HS-5 (cell line): Measurements from ENCODE around the gene INF2.

ENCODE experiments used
- DNase-seq: peaks from one replicate; pipeline ENCODE4 v3.0.0-alpha.2; 2012; ENCODE audit warnings: low read depth

Gene INF2

DNA sequence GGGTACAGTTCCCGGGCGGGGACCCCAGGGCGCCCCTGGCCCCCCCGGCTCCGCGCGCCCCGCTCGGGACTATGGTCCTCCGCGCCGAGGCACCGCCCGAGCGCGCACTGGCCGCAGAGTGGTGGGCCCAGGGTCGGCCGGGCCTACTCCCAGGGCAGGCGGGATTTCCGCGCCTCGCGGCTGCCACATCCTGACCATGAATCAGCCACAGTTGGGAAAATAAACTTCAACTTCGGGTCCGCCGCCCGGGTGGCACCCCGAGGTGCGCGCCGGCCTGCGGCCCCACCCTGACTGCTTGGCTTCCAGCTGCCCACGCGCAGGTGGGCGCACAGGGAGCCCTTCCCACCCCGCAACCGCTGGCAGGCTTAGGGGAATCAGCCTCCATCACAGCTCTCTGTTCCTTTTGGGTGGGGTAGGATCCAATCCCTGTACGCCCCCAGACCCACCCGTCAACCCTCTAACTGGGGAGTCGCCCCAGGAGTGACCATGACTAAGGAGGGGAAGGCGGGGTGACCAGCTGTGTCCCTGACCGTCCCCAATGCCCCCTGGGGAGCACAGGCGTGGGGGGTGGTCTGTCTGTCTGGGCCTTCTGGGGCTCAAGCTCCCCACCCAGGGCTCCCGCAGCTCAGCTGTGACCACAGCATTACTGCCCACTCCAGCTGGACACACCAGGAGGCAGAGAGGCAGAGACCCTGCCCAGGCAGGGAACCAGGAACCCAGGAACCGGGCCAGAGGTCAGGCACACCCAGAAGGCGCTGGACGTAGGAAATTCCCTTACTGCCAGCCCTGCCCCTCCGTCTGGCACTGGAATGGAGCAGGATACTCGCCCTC lies 678 bp downstream of the INF2 start:
- no peak for DNase-seq

DNA sequence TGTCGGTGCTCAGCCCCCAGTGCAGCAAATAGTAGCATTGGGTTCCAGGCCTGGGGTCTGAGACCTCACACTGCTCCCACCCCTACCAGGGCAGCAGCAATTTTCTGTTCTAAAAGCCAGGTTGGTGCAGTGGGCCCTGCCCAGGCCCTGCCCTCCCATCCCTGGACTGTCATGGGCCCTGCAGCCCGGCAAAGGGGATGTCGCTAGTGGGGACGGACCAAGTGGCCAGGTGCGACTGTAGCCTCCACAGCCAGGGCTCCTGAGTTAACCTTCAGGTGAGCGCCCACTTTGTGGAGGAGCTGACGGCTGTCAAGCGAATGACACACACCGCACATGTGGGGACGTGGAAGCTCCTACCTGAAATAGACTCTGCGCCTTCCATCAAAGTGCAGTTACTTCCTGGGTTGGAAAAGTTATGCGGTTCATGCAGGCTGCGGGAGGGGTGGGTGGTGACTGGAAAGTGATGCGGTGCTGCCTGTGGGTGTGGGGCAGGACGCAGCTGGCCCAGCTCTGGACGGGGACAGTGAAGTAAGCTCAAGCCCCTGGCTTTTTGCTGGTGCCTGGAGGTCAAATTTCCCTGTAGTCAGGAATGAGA lies 1.5 kb downstream of the INF2 start:
- DNase-seq = no peak

DNA sequence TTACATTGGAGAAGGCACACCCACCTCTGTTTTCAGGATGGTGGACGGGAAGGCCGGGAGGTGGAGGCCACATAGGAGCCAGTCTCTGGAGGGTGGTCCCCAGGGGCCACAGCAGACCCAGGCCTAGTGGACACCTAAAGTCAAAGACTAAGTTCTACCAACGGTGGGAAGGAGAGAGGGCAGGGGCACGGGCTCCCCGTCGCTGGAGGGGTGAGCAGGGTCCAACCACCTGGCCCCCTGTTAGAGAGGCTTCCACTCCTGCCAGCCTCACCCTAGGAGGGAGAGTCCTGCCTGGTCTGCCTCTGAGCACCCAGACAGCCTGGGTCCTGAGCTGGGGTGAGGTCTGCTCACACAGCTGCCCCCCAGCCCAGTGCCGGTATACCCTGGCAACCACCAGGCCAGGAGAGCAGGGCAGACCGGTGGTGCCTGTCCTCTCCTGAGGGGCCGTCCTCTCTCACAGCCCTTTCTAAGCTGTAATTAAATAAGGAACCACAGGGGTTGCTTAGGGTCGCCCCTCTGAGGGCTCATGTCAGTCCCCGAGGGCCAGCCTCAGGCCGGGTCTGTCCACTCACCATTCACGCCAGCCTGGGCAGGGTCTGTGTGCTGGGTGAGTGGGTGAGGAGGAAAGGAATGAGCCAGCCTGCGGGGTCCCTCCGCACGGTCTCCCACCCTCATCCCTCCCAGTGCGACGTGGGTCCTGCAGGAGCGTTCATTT lies 2.3 kb downstream of the INF2 start:
- DNase-seq = no peak

DNA sequence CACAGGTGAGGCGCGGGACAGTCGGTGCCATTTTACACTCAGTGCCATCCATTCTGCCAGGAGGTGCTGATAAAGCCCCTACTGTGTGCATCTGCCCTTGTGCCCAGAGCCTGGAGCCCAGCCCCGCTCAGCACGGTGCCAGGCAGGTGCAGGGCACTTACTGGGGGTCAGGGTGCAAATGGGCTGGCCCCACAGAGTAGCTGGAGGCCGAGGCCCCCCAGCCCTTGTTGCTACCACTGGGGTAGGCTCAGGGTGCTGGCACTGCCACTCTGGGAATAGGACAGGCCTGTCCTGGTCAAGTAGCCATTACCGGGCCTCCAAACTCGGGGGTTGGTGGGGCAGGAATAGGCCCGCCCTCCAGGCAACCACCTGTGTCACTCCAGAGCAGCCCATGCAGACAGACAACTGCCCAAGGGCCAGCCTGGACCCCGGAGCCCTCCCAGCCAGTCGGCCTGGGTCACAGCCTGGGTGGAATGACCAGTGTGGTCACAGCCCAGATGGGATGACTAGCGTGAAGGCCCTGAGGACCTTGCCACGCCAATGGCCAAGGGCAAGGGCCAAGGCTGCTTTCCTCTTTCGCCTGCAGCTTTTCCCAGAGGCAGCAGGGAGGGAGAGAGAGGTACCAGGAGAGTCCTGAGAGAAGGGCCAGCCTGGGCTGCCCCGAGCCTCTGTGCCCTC lies 3.0 kb downstream of the INF2 start:
- DNase-seq = no peak

DNA sequence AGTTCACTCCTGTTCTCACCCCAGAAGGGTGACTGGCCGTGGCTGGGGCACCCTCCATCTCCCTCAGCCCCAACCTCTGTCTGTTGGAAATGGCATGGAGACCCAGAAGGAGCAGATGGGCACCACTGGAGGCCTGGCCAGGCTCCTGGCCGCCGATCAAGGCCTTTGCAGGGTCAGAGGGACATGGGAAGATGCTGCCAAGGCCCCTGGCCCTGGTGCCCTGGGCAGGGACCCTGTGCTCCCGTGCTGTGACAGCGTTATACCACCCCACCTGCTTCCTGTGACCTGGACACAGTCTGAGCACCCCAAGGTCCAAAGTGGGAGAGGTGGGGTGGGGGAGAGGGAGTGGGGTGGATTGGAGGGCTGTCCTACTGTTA lies 3.5 kb downstream of the INF2 start:
- no peak for DNase-seq

DNA sequence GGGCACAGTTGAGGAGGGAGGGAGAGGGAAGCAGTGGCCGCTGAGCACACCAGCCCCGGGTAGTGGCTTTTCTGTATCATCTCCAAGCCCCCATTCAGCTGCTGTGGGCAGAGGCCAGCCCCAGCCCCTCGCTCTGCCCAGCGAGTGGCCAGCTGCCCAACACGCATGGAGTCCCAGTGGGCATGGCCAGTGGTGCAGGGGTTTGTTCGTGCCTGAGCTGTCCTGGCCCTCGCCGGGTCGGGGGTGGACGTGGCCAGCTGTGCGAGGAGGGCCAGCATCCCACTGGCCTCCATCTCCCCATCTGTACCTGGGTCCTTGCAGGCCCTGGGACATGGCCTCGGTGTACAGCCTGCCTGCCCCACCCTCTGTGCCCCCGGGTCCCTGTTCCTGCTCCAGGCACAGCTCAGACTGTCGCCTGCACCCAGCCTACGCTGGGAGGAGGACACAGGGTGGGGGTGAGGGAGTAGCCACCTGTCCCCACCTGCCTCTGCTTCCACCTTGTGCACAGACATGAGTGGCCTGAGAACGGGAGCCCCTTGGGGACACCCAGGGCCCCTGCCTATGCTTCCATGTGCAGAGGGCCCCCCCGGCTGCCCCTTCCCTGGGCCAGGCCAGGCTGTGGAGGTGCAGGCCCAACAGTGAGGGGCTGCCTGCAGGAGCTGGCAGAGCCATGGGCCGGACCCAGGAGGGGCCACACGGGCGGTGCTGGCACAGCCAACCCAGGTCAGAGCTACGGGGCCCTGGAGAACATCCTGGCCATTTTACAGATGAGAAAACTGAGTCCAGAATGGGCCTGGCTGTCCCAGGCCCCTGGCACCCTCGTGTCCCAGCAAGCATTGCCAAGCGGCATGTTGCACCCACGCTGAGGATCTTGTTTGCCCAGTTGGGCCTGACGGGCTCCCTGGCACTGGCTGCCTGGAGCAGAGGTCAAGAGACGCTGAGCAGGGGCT lies 4.3 kb downstream of the INF2 start:
- DNase-seq = no peak

DNA sequence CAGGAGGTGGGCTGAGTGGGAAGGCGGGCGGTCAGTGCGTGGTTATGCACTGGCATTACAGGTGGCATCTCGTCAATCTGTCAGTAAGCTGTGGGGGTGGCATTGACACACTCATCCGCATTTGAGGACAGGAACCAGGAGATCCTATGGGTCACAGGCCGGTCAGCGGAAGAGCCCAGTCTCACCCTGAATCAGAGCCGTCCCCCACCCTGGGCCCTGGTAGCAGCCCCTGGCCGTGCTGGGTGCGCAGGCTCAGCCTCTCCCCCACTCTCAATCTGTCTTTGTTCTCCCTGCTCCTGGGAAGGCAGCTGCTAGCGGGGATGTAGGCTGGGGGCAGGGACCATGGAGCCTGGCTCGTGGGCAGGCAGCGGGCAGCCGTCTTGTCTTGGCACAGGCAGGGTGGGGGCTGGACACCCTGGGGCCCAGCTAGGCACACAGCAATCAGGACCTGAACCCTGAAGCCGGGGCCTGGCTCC lies 5.1 kb downstream of the INF2 start:
- no peak for DNase-seq

DNA sequence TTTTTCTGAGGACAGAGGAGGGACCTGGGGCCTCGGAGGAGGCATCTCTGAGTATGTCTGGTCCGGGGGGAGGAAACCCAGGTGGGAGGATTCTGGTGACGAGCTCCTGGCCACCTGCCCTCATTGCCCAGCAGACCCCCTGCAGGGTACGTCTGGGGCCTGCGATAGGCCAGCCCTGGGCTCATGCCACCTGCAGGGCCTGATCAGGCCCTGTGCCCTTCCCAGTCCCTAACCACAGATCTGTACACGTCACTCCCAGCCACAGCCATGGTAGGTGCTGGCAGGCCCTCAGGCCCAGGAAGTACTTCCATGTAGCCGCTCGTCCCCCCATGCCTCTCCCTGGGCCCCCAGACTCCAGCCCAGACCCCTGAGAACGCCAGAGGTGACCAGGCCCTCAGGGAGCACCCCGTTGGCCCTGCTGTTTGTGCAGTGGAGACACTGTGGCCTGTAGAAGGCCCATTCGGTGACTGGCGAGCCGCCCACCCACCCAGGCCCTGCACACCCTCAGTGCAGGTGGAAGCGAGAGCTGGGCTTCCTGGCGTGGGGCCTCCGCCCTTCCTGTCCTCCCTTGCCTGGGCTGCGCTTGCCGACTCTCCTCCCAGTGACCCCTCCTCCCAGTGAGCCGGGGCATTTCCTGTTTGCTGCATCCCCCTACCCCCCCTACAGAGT lies 5.7 kb downstream of the INF2 start:
- no peak for DNase-seq

DNA sequence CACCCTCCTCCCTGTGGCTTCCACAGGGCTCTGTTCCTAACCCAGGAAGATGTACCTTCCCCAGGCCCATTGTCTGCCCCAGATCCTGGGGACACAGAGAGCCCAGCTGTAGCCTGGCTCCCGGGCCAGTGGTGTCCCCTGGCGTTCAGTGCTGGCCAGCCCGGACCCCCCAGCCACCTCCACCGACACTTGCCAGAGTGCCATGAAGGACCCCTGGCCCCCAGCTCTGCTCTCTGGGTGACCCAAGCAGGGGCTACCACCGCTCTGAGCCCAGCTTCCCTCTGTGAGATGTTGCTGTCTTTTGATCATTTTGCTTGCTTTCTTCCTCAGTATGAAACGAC lies 6.2 kb downstream of the INF2 start:
- no peak for DNase-seq

DNA sequence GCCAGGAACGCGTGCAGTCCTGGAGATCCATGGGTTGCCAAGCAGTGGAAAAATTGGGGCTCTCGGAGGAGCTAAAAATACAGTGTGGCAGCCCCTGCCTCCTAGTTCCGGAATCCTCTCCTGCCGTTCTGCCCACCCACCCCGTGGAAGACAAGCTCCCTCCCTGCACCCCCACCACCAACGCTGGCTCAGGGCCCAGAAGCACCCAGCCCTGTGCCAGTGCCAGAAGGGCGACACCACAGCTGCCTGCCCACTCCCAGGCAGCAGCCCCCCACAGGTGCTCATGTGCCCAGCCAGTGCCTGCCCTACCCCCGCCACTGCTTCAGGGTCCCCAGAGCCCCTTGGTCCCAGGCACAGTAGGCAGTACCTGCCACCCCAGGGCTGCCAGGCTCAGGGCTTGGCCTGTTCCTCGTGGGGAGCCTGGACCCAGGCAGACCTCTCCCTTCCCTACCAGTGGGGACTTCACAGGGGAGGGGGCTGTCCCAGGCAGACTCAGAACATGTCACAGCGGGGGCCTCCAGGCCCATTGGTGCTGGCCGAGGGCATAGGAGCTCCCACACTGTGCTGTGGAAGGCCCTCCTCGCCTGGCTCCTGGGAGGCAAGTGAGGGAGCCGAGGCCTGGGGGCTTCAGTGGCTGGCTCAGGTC lies 7.4 kb downstream of the INF2 start:
- DNase-seq = no peak

DNA sequence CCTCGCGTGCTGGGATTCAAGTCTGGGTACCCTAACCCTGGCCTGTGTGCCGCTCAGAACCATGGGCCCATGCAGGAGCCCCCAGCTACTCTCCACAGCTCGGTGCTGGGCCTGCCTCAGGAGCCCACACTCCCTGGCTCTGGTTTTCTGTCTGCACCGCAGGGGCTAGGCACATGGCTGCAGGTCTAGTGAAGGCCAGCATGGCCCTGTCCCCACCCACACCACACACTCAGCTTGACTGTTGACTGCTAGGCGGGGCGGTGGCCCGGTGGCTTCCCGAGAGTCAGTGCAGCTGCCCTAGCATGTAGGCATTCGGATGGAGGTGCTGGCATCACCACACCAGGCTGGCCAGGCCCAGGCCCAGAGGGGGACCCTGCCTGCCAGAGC lies 7.9 kb downstream of the INF2 start:
- DNase-seq = no peak

DNA sequence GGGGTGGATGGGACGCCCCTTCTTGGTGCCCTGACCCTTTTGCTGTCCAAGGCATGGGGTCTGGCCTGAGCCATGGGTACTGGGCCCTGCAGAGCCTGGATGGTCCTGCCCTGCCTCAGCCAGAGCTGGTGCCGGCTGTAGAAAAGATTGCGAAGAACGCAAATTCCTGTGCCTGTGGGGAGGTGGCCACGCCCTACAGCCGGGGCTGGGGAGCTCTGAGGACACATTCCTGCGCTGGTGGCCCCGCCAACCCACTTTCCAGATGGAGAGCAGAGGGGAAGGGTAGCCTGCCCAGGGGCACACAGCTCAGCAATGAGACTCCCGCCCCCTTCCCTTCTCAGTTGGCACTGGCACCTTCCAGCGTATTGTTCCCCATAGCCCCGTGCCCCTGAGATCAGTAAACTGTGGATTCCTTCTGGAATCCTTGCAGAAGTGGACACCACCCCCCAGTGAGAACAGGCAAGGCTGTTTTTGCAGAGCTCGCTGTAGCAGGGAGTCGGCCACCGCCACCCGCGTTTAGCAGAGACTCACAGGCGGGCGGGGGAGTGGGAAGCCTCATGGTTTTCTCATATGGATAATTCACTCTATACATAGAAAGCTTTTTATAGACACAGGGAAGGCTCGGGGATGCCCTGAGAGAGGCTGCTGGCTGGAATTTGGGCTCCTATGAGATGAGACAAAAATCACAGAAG lies 8.6 kb downstream of the INF2 start:
- DNase-seq = no peak

DNA sequence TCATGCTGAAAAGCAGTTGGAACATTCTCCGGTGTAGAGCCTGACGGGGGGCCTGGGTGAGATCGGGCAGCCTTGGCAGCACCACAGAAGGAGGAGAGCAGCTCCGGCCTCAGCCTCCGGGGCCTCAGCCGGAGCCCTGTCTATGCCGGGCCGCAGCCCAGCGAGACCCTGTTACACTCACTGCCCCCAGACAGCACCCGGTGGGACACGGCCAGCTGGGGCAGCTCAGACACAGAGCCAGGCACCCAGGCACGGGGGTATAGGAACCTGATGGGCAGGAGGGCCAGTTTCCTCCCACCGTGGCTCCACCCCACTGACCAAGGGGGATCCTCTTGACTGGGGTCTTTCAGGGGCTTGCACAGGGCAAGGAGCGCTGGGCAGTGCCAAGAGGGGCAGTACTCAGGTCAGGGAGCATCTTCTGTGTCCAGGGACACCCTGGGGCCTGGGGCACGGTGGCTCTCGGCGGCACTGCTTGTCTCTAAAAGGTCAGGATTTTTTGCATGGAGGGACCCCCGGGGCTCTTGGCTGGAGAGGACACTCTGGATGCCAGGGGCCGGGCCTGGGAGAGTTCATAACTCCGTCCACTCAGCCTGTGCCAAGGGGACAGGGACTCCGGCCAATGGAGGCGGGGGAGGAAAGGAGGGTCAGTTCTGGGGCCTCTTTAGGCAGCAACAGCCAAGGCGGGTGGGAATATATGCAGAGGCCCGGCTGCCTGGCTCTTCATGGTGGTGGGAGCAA lies 9.4 kb downstream of the INF2 start:
- no peak for DNase-seq

DNA sequence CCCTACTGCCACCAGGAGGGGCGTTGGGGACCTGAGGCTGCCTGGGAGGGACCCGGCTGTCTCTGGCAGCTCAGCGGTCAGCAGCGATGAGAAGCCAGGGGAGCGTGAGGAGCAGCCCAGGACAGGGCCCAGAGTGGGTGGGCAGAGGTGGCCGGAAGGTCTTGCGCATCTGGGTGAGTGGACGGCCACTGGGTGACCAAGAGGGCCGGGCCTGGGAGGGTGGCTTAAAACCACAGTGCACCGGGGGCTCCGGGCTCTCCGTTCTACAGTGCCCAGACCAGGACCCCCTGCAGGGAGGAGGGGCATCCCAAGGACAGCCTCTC lies 10.0 kb downstream of the INF2 start:
- no peak for DNase-seq

DNA sequence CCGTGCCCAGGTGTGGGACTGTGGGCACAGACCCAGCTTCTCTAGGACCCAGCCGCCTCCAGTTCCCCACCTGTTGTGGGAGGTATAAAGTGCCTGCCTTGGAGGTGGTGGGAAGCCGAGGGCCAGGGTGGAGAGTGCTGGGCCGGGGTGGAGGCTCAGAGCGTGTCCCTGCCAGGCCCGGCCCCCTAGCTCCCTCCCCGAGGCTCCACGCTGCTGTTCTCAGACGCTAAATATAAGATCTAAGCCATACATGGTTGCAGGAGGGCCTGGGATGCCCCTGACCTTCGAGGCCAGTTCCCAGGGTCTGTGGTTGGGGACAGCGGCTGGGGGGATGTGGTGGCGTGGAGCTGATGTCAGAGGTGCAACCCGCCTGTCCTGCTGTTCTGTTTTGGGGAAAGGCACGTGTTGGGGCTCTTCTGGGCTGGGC lies 10.8 kb downstream of the INF2 start:
- DNase-seq = no peak

DNA sequence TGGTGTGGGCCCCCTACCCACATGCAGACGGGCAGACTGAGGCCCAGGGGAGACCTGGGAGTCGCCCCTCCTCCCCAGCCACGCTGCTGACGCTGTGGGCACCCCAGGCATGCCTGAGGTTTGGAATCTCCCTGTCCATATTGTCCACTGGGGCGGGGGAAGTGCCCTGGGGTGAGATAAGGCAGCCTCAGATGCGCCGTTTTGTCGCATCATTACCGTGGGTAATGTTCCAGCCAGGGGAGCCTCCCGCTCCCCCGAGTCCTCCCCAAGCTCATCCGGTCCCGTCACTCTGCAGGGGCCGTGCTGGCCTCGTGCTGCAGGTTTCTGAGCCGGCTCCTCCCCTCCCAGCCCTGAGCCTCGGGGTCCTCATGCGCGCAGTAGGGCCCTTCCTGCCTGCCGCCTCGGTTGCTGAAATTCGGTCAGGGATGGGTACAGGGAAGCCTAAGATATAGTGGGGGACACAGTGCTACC lies 11.4 kb downstream of the INF2 start:
- DNase-seq = no peak

DNA sequence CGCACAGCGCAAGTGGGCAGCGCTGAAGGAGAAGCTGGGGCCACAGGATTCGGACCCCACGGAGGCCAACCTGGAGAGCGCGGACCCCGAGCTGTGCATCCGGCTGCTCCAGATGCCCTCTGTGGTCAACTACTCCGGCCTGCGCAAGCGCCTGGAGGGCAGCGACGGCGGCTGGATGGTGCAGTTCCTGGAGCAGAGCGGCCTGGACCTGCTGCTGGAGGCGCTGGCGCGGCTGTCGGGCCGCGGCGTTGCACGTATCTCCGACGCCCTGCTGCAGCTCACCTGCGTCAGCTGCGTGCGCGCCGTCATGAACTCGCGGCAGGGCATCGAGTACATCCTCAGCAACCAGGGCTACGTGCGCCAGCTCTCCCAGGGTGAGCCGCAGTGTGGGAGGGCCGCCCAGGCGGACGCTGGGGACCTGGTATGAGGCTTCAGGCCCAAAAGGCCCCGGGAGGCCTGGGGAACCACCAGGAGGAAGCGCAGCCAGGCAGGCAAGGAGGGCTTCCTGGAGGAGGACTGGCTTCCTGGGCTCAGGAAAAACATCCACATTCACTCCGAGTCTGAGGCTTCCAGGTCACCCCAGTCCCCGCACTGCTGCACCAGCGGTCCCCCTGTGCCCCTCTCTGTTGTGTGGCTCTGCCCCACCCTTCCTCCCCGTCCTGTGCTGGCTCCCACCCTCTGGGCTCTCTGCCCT lies 12.1 kb downstream of the INF2 start:
- no peak for DNase-seq

DNA sequence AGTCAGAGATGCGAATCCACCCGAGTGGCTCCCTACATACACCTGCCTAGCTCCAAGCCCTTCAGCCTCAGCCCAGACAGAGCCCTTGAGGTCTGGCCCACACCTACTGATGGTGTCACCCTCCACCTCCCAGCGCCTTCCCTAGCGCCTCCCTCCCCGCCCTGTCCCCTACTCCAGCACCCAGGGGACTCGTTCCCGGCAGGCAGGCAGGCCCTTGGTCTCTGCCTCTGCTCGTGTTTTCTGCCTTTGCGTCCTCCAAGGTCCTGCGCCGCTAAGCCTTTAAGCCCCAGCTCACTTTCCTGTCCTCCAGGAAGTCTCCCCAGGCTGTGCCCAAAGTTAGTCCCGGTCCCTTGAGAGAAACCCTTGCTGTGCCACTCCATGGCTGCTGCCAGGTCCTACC lies 12.7 kb downstream of the INF2 start:
- no peak for DNase-seq

DNA sequence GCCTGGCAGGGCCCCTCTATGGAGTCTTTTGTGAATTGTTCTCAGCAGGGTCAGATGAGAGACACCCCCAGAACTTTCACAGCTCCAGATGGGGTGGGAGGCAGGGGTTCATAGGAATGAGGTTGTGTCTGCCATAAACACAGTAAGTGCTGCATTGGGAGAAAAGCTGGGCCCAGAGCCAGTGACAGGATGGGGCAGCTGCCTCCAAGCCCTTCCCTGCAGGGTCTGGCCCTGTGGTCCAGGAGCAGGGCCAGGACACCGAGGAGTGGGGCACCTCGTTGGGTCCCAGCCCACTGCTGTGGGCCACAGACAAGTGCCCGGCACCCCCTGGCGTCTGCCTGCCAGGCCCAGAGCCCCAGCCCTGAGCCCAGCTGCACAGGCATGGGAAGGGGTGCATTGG lies 13.3 kb downstream of the INF2 start:
- no peak for DNase-seq
